GM23338 (cell line): ENCODE data around the gene EXTL1. TPM values are rescaled to one million over a fixed set of nuclear protein-coding genes. Genes with fewer than 3 reads are reported as not detected.

Source experiments
- ATAC-seq: fragments of 200-7000 bp; cut with Tn5 transposase; 3 replicates; pipeline ENCODE4 v1.9.1; 2020
- DNase-seq: peaks from one replicate; pipeline ENCODE4 v3.0.0-alpha.2; 2015; ENCODE audit warnings: low spot score
- H2AFZ ChIP-seq: fragments of 200-600 bp; sonication (generic); 2 replicates; pipeline ENCODE4 v1.8.0; 2016; ENCODE audit warnings: antibody characterized with exemption, mild to moderate bottlenecking, moderate library complexity
- H3F3A ChIP-seq: fragments of 200-600 bp; sonication (generic); replicated peaks from 2 replicates; pipeline ENCODE4 v1.8.0; 2017; ENCODE audit warnings: antibody characterized with exemption, mixed run types, low read depth
- H3K27ac ChIP-seq: fragments of 200-600 bp; sonication (generic); 2 replicates; pipeline ENCODE4 v1.6.1; 2016; ENCODE audit warnings: low read depth
- H3K27me3 ChIP-seq: fragments of 200-600 bp; sonication (generic); 2 replicates; pipeline ENCODE4 v1.8.0; 2016; ENCODE audit warnings: mild to moderate bottlenecking, mixed run types, moderate library complexity; ENCODE audit not compliant: insufficient read depth
- H3K36me3 ChIP-seq: fragments of 200-600 bp; sonication (generic); 2 replicates; pipeline ENCODE4 v1.8.0; 2016; ENCODE audit warnings: mild to moderate bottlenecking; ENCODE audit not compliant: insufficient read depth
- H3K4me1 ChIP-seq: fragments of 200-600 bp; sonication (generic); 2 replicates; pipeline ENCODE4 v1.8.0; 2016; ENCODE audit warnings: mild to moderate bottlenecking, moderate library complexity; ENCODE audit not compliant: insufficient read depth
- H3K4me2 ChIP-seq: fragments of 200-600 bp; sonication (generic); 2 replicates; pipeline ENCODE4 v1.7.1; 2017; ENCODE audit warnings: mixed run types
- H3K4me3 ChIP-seq: fragments of 200-600 bp; sonication (generic); 2 replicates; pipeline ENCODE4 v1.6.1; 2016; ENCODE audit warnings: mixed run types
- H3K79me2 ChIP-seq: fragments of 200-600 bp; sonication (generic); replicated peaks from 2 replicates; pipeline ENCODE4 v1.8.0; 2017; ENCODE audit warnings: mild to moderate bottlenecking; ENCODE audit not compliant: insufficient read depth
- H3K9me2 ChIP-seq: fragments of 200-600 bp; sonication (generic); 2 replicates; pipeline ENCODE4 v1.8.0; 2017; ENCODE audit not compliant: insufficient read depth
- H4K20me1 ChIP-seq: fragments of 200-600 bp; sonication (generic); replicated peaks from 2 replicates; pipeline ENCODE4 v1.8.0; 2017; ENCODE audit warnings: mild to moderate bottlenecking; ENCODE audit not compliant: insufficient read depth
- H3K27ac Mint-ChIP-seq: 2 replicates; pipeline ENCODE4 v1.8.0; 2020; ENCODE audit warnings: inconsistent platforms, mild to moderate bottlenecking, moderate library complexity, mixed read lengths
- H3K27me3 Mint-ChIP-seq: 3 replicates; pipeline ENCODE4 v1.8.0; 2022; ENCODE audit warnings: low read depth, mild to moderate bottlenecking, moderate library complexity, mixed read lengths, inconsistent platforms; ENCODE audit not compliant: insufficient read depth, poor library complexity
- H3K36me3 Mint-ChIP-seq: 3 replicates; pipeline ENCODE4 v1.8.0; 2021; ENCODE audit warnings: low read depth, mild to moderate bottlenecking, inconsistent platforms, moderate library complexity, mixed read lengths
- H3K4me1 Mint-ChIP-seq: 3 replicates; pipeline ENCODE4 v1.8.0; 2020; ENCODE audit warnings: mild to moderate bottlenecking, inconsistent platforms, mixed read lengths
- H3K4me3 Mint-ChIP-seq: 3 replicates; pipeline ENCODE4 v1.8.0; 2021; ENCODE audit warnings: moderate library complexity, mild to moderate bottlenecking, inconsistent platforms, mixed read lengths
- H3K9me3 Mint-ChIP-seq: 3 replicates; pipeline ENCODE4 v1.8.0; 2020; ENCODE audit warnings: moderate library complexity, mild to moderate bottlenecking, inconsistent platforms, mixed read lengths
- CREB1 ChIP-seq: fragments of 250-450 bp; sonication (Bioruptor Pico); IDR thresholded peaks from 2 replicates; pipeline ENCODE4 v1.5.0; 2020; ENCODE audit warnings: low read depth, mild to moderate bottlenecking, moderate library complexity
- CTCF ChIP-seq, 2 experiments: fragments of 200-600 bp in 1 of 2; sonication (generic) in 1 of 2; conservative IDR thresholded peaks; 2 replicates each; pipeline versions ENCODE4 v1.5.1 to v1.6.1; 2016 to 2017; ENCODE audit warnings: antibody characterized with exemption in 2 of 2, low read depth in 2 of 2, mild to moderate bottlenecking in 2 of 2, moderate library complexity in 1 of 2
- ETS1 ChIP-seq: IDR thresholded peaks from 2 replicates; pipeline ENCODE4 v1.6.1; 2016; ENCODE audit warnings: antibody characterized with exemption
- EZH2 ChIP-seq: fragments of 200-600 bp; sonication (generic); IDR thresholded peaks from one replicate; pipeline ENCODE4 v1.8.0; 2017; ENCODE audit warnings: antibody characterized with exemption, mild to moderate bottlenecking, low read depth; ENCODE audit not compliant: unreplicated experiment
- EZH2phosphoT487 ChIP-seq: fragments of 200-600 bp; sonication (generic); IDR thresholded peaks from one replicate; pipeline ENCODE4 v1.8.1; 2018; ENCODE audit warnings: antibody characterized with exemption; ENCODE audit not compliant: unreplicated experiment
- JUNB ChIP-seq: IDR thresholded peaks from one replicate; pipeline ENCODE4 v1.6.1; 2016; ENCODE audit warnings: antibody characterized with exemption; ENCODE audit not compliant: unreplicated experiment
- NANOG ChIP-seq: IDR thresholded peaks from 2 replicates; pipeline ENCODE4 v1.6.1; 2016; ENCODE audit warnings: antibody characterized with exemption, borderline replicate concordance
- POLR2AphosphoS5 ChIP-seq: IDR thresholded peaks from 2 replicates; pipeline ENCODE4 v1.6.1; 2016; ENCODE audit warnings: antibody characterized with exemption, low read depth
- REST ChIP-seq: IDR thresholded peaks from one replicate; pipeline ENCODE4 v1.6.1; 2018; ENCODE audit warnings: antibody characterized with exemption; ENCODE audit not compliant: unreplicated experiment
- STAT1 ChIP-seq: IDR thresholded peaks from one replicate; pipeline ENCODE4 v1.6.1; 2016; ENCODE audit warnings: antibody characterized with exemption; ENCODE audit not compliant: unreplicated experiment
- ZNF114 ChIP-seq: fragments of 250-450 bp; sonication (Bioruptor Pico); IDR thresholded peaks from 2 replicates; pipeline ENCODE4 v1.5.0; 2020; ENCODE audit warnings: mild to moderate bottlenecking, moderate library complexity
- ZNF331 ChIP-seq: fragments of 250-450 bp; sonication (Bioruptor Pico); IDR thresholded peaks from 2 replicates; pipeline ENCODE4 v1.5.0; 2020; ENCODE audit warnings: low read depth, mild to moderate bottlenecking, moderate library complexity
- ZNF462 ChIP-seq: fragments of 250-450 bp; sonication (Bioruptor Pico); IDR thresholded peaks from 2 replicates; pipeline ENCODE4 v1.5.0; 2020; ENCODE audit warnings: mild to moderate bottlenecking, moderate library complexity
- polyA plus RNA-seq: library from polyadenylated mRNA; unstranded; fragments of >200 nt; fragmentation: Nextera tagmentation; extraction: Ambion mirVana; gene quantifications from 2 replicates; pipeline ENCODE4 v1.2.1, GENCODE V29; 2016
- total RNA-seq: library from RNA; depleted of rRNA; stranded (reverse); fragments of >200 nt; shearing (Covaris generic); gene quantifications from 2 replicates; pipeline ENCODE4 v1.2.3, GENCODE V29; 2014

Gene EXTL1
- total and polyA plus RNA-seq, 2 experiments from 2014 or later: 0.37 to 1.2 TPM

- Histone ChIP-seq H3K27ac (no peak overlapping the region), H3K27me3 (no peaks in the 10 kb centered on the region), H2AFZ (no peak overlapping the region), H3K4me1 (no peaks in the 10 kb centered on the region), H3K36me3 (no peaks in the 10 kb centered on the region), H3K9me2 (no peaks in the 10 kb centered on the region), H4K20me1 (no peaks in the 10 kb centered on the region), H3K4me2 (no peak overlapping the region), H3K79me2 (no peaks in the 10 kb centered on the region), H3K4me3 (no peak overlapping the region), H3F3A (no peaks in the 10 kb centered on the region)
- TF ChIP-seq REST (no peak), POLR2AphosphoS5 (no peak), CTCF (conservative IDR thresholded peaks at IDR 0.05; ENCODE audit: low read depth in 2 of 2) (no peak), ZNF114 (CRISPR knock-in tag) (no peak), JUNB (no peak), STAT1 (no peak), ZNF462 (no peak), EZH2phosphoT487 (no peak), NANOG (no peak), EZH2 (no peak), CREB1 (CRISPR knock-in tag) (no peak), ZNF331 (CRISPR knock-in tag) (no peak), ETS1 (no peak)
- Mint-ChIP-seq H3K9me3 (no peaks in the 10 kb centered on the region), H3K27ac (no peak overlapping the region), H3K4me3 (no peak overlapping the region), H3K36me3 (no peaks in the 10 kb centered on the region), H3K4me1 (peaks cover 6% of the 10 kb centered on the region), H3K27me3 (peaks cover 13% of the 10 kb centered on the region)
- no peak for DNase-seq
- no peak for ATAC-seq
These were observed 44.6 kb downstream of the EXTL1 start for GRCh38 chr1:26066160-26066559.
